Measurements from ENCODE around the gene BAZ2B.

DNA sequence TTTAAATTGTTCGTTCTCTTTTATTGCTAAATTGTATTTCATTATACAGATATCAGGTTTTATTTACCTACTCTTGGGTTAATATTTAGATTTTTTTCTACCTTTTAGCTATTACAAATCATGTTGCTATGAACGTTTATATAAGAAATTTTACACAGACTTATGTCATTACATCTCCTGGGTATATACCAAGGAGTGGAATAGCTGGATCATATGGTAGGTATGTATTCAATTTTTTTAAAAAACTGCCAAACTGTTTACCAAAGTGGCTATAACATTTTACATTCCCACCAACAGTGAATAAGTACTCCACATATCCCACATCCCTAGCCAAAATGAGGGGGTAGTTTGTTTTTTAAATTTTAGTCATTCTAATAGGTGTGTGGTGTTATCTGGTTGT lies 32.3 kb upstream of the BAZ2B start:
- TF ChIP-seq, protein P1, sequence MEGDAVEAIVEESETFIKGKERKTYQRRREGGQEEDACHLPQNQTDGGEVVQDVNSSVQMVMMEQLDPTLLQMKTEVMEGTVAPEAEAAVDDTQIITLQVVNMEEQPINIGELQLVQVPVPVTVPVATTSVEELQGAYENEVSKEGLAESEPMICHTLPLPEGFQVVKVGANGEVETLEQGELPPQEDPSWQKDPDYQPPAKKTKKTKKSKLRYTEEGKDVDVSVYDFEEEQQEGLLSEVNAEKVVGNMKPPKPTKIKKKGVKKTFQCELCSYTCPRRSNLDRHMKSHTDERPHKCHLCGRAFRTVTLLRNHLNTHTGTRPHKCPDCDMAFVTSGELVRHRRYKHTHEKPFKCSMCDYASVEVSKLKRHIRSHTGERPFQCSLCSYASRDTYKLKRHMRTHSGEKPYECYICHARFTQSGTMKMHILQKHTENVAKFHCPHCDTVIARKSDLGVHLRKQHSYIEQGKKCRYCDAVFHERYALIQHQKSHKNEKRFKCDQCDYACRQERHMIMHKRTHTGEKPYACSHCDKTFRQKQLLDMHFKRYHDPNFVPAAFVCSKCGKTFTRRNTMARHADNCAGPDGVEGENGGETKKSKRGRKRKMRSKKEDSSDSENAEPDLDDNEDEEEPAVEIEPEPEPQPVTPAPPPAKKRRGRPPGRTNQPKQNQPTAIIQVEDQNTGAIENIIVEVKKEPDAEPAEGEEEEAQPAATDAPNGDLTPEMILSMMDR (IDR thresholded peaks at IDR 0.05; ENCODE audit: low read length), result no peak
- TF ChIP-seq EZH2 (optimal IDR thresholded peaks at IDR 0.05; ENCODE audit: low read depth, low read length) (no peak), EZH2phosphoT487 (IDR thresholded peaks at IDR 0.05; ENCODE audit: low read length) (no peak)

Measured in MM.1S (cell line).